Measurements from ENCODE around the gene PTH2. TPM values are rescaled to one million over a fixed set of nuclear protein-coding genes. Genes with fewer than 3 reads are reported as not detected.
A peak's percentile ranks its signal among the peaks of the same experiment; 100 is the strongest.

Gene PTH2
- total and polyA plus RNA-seq, 7 donors, result not detected

DNA sequence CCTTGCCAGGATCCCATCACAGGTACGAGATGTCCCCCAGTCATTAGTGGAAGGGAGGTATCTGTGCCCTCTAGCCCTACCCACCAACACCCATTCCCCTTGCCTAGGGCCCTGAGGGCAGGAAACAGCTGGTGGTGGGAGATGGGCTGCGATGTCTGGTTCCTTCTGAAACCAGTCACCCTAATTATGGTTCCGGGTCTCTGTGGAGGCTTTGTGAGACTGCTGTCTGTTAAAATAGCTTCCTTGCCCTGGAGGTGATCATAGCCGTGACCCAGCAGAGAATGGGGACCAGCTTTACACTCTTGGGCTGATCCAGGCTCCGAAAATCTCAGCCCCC is 35.3 kb upstream of the PTH2 start:
- 84 to 90% methylated on average over 5 of the region's 5 CpGs for WGBS, 2 donors
- no peak for DNase-seq
- Histone ChIP-seq H3K4me1 (peaks cover 0 to 15% (median 11%) of the 10 kb centered on the region in 4 donors), H3K9me3 (no peaks in the 10 kb centered on the region), H3K36me3 (peaks cover 0 to 30% (median 4%) of the 10 kb centered on the region in 4 donors), H3K27ac (peak overlapping the region in 2 of 4 donors; percentile 1 to 72), H3K27me3 (no peaks in the 10 kb centered on the region), H3K4me3 (no peak overlapping the region)
- TF ChIP-seq EP300 (IDR thresholded peaks at IDR 0.05) (no peak), POLR2A (IDR thresholded peaks at IDR 0.05) (no peak), CTCF (IDR thresholded peaks at IDR 0.05) (no peak), POLR2AphosphoS5 (IDR thresholded peaks at IDR 0.05) (no peak)
- intact Hi-C loops (cut with DNase I), result loop anchor here (10.0 kb wide), 2 partner anchors 374 to 566 kb away; partner anchors contain the start of genes SNRNP70, VRK3 and ZNF473

DNA sequence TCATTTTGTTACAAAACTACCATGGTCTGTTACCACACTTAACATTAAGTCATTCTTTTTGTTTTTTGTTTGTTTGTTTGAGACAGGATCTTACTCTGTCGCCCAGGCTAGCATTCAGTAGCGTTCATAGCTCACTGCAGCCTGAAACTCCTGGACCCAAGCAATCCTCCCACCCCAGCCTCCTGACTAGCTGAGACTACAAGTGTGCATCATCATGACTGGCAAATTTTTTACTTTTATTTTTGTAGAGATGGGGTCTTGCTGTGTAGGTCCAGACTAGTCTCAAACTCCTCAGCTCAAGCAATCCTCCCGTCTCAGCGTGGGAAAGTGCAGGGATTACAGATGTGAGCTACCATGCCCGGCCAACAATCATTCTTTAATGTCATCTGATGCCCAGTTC is 33.1 kb upstream of the PTH2 start:
- Histone ChIP-seq H3K4me3 (no peak overlapping the region), H3K9me3 (no peaks in the 10 kb centered on the region), H3K27me3 (no peaks in the 10 kb centered on the region), H3K4me1 (peaks cover 0 to 24% (median 11%) of the 10 kb centered on the region in 4 donors), H3K36me3 (peaks cover 0 to 19% (median 4%) of the 10 kb centered on the region in 4 donors), H3K27ac (peak overlapping the region; percentile 49 to 72 (median 55))
- intact Hi-C loops (cut with DNase I), result loop anchor here (10.0 kb wide), 2 partner anchors 372 to 568 kb away; partner anchors contain the start of genes SNRNP70, VRK3 and ZNF473
- 81 to 85% methylated on average over 5 of the region's 5 CpGs for WGBS, 2 donors
- DNase-seq, result no peak
- TF ChIP-seq CTCF (IDR thresholded peaks at IDR 0.05) (no peak), EP300 (IDR thresholded peaks at IDR 0.05) (no peak), POLR2A (IDR thresholded peaks at IDR 0.05) (no peak), POLR2AphosphoS5 (IDR thresholded peaks at IDR 0.05) (no peak)

- TF ChIP-seq CTCF (IDR thresholded peaks at IDR 0.05) (no peak), EP300 (IDR thresholded peaks at IDR 0.05) (no peak), POLR2AphosphoS5 (IDR thresholded peaks at IDR 0.05) (peak in 1 of 4 donors; percentile 8)
- H3K27ac ChIP-seq, result peak overlapping the region; percentile 49 to 72 (median 55)
- peaks cover 0 to 18% (median 4%) of the 10 kb centered on the region in 4 donors for H3K36me3 ChIP-seq
- whole genome bisulfite sequencing, 2 donors, result 77% methylated on average over 5 of the region's 5 CpGs
- intact Hi-C loops (cut with DNase I), result loop anchor here (10.0 kb wide), 2 partner anchors 371 to 569 kb away; partner anchors contain the start of genes SNRNP70, VRK3 and ZNF473
- no peak overlapping the region for H3K4me3 ChIP-seq
- H3K27me3 ChIP-seq, result no peaks in the 10 kb centered on the region
- peaks cover 0 to 30% (median 14%) of the 10 kb centered on the region in 4 donors for H3K4me1 ChIP-seq
- H3K9me3 ChIP-seq, result no peaks in the 10 kb centered on the region
- DNase-seq, result no peak
Observed at GRCh38 chr19:49455773-49456172, 32.5 kb upstream of the PTH2 start.

- H3K9me3 ChIP-seq, result no peaks in the 10 kb centered on the region
- WGBS, 2 donors, result 39 to 41% methylated on average over 10 of the region's 10 CpGs
- no peak for TF ChIP-seq CTCF (IDR thresholded peaks at IDR 0.05)
- peaks cover 0 to 8% (median 5%) of the 10 kb centered on the region in 4 donors for H3K36me3 ChIP-seq
- no peak for DNase-seq
- H3K27ac ChIP-seq, result peak overlapping the region; percentile 96 to 99 (median 97)
- intact Hi-C loops (cut with DNase I), result loop anchor here (5.0 to 10.0 kb wide), 3 partner anchors 369 to 571 kb away; partner anchors contain the start of genes AKT1S1, SNRNP70, TBC1D17 and VRK3
- peak overlapping the region; percentile 51 to 65 (median 52) for H3K4me3 ChIP-seq
- H3K27me3 ChIP-seq, result no peaks in the 10 kb centered on the region
- H3K4me1 ChIP-seq, result peaks cover 0 to 36% (median 15%) of the 10 kb centered on the region in 4 donors
Observed at GRCh38 chr19:49453757-49454240, 30.6 kb upstream of the PTH2 start.

Measured in sigmoid colon (tissue), 7 donors.